NCI-H446 treated with DMSO at 0.1 percent for 48 hours (cell line): ENCODE results near the gene COA3.
"Not testable (repeated sequence)": the region's sequence is repeated elsewhere in the genome, so short reads cannot be mapped to it uniquely, and the experiment has no call there.

Experiments
- DNase-seq: peaks from one replicate; lab custom pipeline; 2025; lab: John Stamatoyannopoulos, UW

The COA3 gene

GRCh38 chr17:42781639-42782165, 16.8 kb downstream of the COA3 start:
- DNase-seq = no peak

- DNase-seq = no peak
These were observed 17.5 kb downstream of the COA3 start for GRCh38 chr17:42780851-42781638.

- DNase-seq = no peak
These were observed 18.3 kb downstream of the COA3 start, which contains the start of gene WNK4 for GRCh38 chr17:42779936-42780850. TSS of gene WNK4 (plus strand) at chr17:42780610. CDS start at chr17:42780699, 89 bp downstream.

- DNase-seq = no peak
These were observed 19.1 kb downstream of the COA3 start for GRCh38 chr17:42779304-42779935.

- DNase-seq = no peak
These were observed 19.9 kb downstream of the COA3 start for GRCh38 chr17:42778570-42778969.

- DNase-seq = no peak
These were observed 22.9 kb downstream of the COA3 start for GRCh38 chr17:42775534-42776098.

GRCh38 chr17:42774066-42774745, 24.3 kb downstream of the COA3 start:
- no peak for DNase-seq

GRCh38 chr17:42773290-42774035, 25.0 kb downstream of the COA3 start, which contains the start of gene VPS25:
TSS of gene VPS25 (plus strand) at chr17:42773449. CDS start at chr17:42773476, 27 bp downstream.
- DNase-seq = peak; percentile 60

- DNase-seq = no peak
These were observed 25.6 kb downstream of the COA3 start for GRCh38 chr17:42772945-42773289.

- not testable (repeated sequence) for DNase-seq
These were observed 28.5 kb downstream of the COA3 start for GRCh38 chr17:42769964-42770363.

GRCh38 chr17:42768006-42768405, 30.5 kb downstream of the COA3 start:
- DNase-seq = not testable (repeated sequence)

- no peak for DNase-seq
These were observed 31.0 kb downstream of the COA3 start for GRCh38 chr17:42767512-42767911.

GRCh38 chr17:42766124-42766523, 32.4 kb downstream of the COA3 start:
- no peak for DNase-seq

GRCh38 chr17:42761638-42762037, 36.9 kb downstream of the COA3 start:
- no peak for DNase-seq

- DNase-seq = no peak
These were observed 37.6 kb downstream of the COA3 start, which contains the start of gene RAMP2 for GRCh38 chr17:42760652-42761581. TSS of gene RAMP2 (plus strand) at chr17:42761227. CDS start at chr17:42761262, 35 bp downstream.

- DNase-seq = no peak
These were observed 38.4 kb downstream of the COA3 start for GRCh38 chr17:42759982-42760651.

GRCh38 chr17:42754782-42755181, 43.7 kb downstream of the COA3 start:
- no peak for DNase-seq

GRCh38 chr17:42751628-42752027, 46.9 kb downstream of the COA3 start:
- no peak for DNase-seq
